HUES6 (cell line): ENCODE results near the gene STK32B.

Experiments used
- H3K27ac ChIP-seq: 2 replicates; pipeline ENCODE4 v1.7.0; 2013; ENCODE audit warnings: low read depth, mild to moderate bottlenecking, low read length, inconsistent platforms
- H3K27me3 ChIP-seq: 2 replicates; pipeline ENCODE4 v1.6.1; 2013; ENCODE audit warnings: low read length; ENCODE audit not compliant: control insufficient read depth, insufficient read depth
- H3K36me3 ChIP-seq: 2 replicates; pipeline ENCODE4 v1.6.1; 2013; ENCODE audit warnings: low read length; ENCODE audit not compliant: control insufficient read depth, insufficient read depth
- H3K4me1 ChIP-seq: 2 replicates; pipeline ENCODE4 v1.6.1; 2013; ENCODE audit warnings: low read length; ENCODE audit not compliant: control insufficient read depth, insufficient read depth
- H3K4me3 ChIP-seq: 2 replicates; pipeline ENCODE4 v1.5.1; 2013; ENCODE audit warnings: low read depth, low read length
- H3K9ac ChIP-seq: one replicate; pipeline ENCODE4 v1.6.1; 2013; ENCODE audit warnings: mild to moderate bottlenecking, low read length
- H3K9me3 ChIP-seq: 2 replicates; pipeline ENCODE4 v1.6.1; 2013; ENCODE audit warnings: low read depth, low read length; ENCODE audit not compliant: control insufficient read depth, insufficient read depth

STK32B gene

GRCh38 chr4:5458676-5459075, 407.4 kb downstream of the STK32B start:
- H3K9ac ChIP-seq: no peak overlapping the region
- H3K4me1 ChIP-seq: no peaks in the 10 kb centered on the region
- no peaks in the 10 kb centered on the region for H3K27me3 ChIP-seq
- no peak overlapping the region for H3K27ac ChIP-seq
- no peaks in the 10 kb centered on the region for H3K9me3 ChIP-seq
- H3K36me3 ChIP-seq: no peaks in the 10 kb centered on the region
- no peak overlapping the region for H3K4me3 ChIP-seq

DNA sequence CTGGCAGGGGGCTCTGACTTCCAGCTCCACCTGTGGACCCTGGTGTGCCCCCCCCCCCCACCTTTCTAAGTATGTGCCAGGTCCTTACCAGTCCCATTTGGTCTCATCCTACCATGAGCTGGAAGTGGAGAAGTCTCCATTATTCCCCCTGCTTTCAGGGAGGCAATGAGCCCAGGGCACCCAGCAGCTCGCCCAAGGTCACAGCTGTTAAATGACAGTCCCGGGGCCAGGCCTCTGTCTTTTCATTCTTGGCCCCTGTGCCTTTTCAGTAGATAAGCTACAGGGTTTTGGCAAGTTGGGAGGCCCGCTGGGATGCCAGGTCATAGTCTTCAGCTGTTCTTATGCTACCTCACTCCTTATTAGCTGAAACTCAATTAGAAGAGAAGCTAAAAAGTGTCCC, 408.0 kb downstream of the STK32B start:
- Histone ChIP-seq H3K27ac (no peak overlapping the region), H3K4me1 (no peaks in the 10 kb centered on the region), H3K9ac (no peak overlapping the region), H3K9me3 (no peaks in the 10 kb centered on the region), H3K4me3 (no peak overlapping the region), H3K36me3 (no peaks in the 10 kb centered on the region), H3K27me3 (no peaks in the 10 kb centered on the region)

GRCh38 chr4:5460106-5460801, 409.0 kb downstream of the STK32B start:
- Histone ChIP-seq H3K9me3 (no peaks in the 10 kb centered on the region), H3K27ac (no peak overlapping the region), H3K9ac (no peak overlapping the region), H3K27me3 (no peaks in the 10 kb centered on the region), H3K4me3 (no peak overlapping the region), H3K36me3 (no peaks in the 10 kb centered on the region), H3K4me1 (no peaks in the 10 kb centered on the region)

DNA sequence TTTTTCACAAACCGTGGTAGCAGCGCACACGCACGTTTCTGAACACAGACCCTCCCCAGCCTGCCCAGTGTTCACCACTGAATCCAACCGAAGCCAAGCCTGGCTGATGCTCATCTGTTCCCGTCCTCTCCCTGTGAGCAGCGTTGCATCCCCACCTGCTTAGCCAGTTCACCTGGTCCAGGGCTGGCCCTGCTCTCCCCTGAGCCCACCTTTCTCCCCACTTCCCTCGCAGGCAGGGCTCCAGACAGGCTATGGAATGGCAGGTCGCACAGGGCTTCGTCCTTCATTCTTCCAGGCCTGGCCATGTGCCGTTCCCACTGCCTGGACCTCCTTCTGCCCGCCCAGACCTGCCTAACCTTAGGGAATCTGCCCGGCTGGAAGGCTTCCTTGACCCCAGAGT, 410.2 kb downstream of the STK32B start:
- H3K9ac ChIP-seq: no peak overlapping the region
- no peaks in the 10 kb centered on the region for H3K36me3 ChIP-seq
- H3K27ac ChIP-seq: no peak overlapping the region
- no peaks in the 10 kb centered on the region for H3K4me1 ChIP-seq
- no peaks in the 10 kb centered on the region for H3K27me3 ChIP-seq
- H3K4me3 ChIP-seq: no peak overlapping the region
- H3K9me3 ChIP-seq: no peaks in the 10 kb centered on the region

DNA sequence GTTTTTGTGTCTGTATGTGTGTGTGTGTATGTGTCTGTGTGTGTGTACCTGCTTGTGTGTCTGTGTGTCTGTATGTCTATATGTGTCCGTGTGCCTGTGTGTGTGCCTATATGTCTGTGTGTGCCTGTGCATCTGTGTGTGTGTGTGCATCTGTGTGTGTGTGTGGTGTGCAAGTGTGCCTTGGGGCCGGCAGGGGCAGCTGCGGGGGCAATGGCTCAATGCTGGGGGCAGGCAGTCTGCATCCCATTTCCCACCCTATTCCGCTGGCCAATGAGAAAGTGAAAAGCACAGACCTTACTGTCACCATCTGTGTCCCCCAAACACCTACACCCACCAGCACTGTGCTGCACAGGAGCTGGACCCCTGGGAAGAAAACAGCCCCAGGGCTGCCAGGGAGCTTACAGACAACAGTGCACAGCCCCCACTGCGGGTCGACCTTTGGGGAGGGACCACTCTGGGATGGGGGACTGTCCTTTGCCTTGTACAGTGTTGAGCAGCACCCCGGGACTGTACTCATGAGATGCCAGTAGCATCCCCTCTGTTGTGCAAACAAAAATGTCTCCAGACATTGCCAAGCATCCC, 411.1 kb downstream of the STK32B start:
- Histone ChIP-seq H3K4me1 (no peaks in the 10 kb centered on the region), H3K36me3 (no peaks in the 10 kb centered on the region), H3K27me3 (no peaks in the 10 kb centered on the region), H3K4me3 (no peak overlapping the region), H3K9ac (no peak overlapping the region), H3K9me3 (no peaks in the 10 kb centered on the region), H3K27ac (no peak overlapping the region)

GRCh38 chr4:5462896-5463295, 411.6 kb downstream of the STK32B start:
- H3K27ac ChIP-seq: no peak overlapping the region
- H3K36me3 ChIP-seq: no peaks in the 10 kb centered on the region
- no peaks in the 10 kb centered on the region for H3K9me3 ChIP-seq
- no peak overlapping the region for H3K9ac ChIP-seq
- no peaks in the 10 kb centered on the region for H3K4me1 ChIP-seq
- no peaks in the 10 kb centered on the region for H3K27me3 ChIP-seq
- no peak overlapping the region for H3K4me3 ChIP-seq

DNA sequence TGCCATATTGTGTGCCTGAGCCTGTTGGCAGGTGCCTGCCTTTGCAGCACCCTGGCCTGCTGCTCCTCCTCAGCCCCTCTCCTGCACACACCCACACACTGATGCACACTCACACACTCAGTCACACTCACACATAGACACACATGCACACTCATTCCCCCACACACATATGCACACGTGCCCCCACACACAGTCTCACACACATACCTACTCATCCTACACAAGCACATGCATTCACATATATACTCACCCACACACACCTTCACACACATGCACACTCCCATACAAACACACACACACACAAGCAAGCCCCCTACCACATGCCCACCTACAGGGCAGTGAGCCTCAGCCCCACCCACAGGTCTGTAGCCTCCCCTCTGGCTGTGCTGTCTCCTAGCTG, 412.1 kb downstream of the STK32B start:
- no peaks in the 10 kb centered on the region for H3K27me3 ChIP-seq

DNA sequence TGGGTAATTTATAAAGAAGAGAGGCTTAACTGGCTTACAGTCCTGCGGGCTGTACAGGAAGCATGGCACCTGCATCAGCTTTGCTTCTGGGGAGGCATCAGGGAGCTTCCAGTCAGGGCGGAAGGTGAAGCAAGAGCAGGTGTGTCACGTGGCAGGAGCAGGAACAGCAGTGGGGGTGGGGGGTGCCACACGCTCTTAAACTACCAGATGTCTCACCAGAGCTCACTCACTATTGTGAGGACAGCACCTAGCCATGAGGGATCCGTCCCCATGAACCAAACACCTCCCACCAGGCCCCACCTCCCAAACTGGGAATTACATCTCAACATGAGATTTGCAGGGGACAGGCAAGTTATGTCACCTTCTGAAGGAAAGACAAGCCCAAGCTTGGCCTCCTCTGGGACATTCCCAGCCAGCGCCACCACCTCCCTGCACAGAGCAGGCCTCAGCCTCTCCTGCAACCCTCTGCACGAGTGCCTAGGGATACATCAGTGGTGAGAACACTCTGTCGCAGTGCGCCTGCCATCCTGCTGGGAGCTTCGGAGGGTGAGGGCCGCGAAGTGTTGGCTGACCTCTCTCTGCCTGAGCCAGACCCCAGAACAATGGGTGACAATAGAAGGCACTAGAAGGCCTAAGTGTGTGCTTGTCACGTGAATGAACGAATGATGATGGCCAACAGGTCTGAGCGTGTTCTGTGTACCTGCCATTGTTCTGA, 412.8 kb downstream of the STK32B start:
- Histone ChIP-seq H3K27ac (no peak overlapping the region), H3K4me3 (no peak overlapping the region), H3K4me1 (no peaks in the 10 kb centered on the region), H3K36me3 (no peaks in the 10 kb centered on the region), H3K9ac (no peak overlapping the region), H3K27me3 (no peaks in the 10 kb centered on the region), H3K9me3 (no peaks in the 10 kb centered on the region)

More for the DNA sequence above, 412.1 kb downstream of the STK32B start:
- Histone ChIP-seq H3K9ac (no peak overlapping the region), H3K4me1 (no peaks in the 10 kb centered on the region), H3K4me3 (no peak overlapping the region), H3K27ac (no peak overlapping the region), H3K9me3 (no peaks in the 10 kb centered on the region), H3K36me3 (no peaks in the 10 kb centered on the region)

DNA sequence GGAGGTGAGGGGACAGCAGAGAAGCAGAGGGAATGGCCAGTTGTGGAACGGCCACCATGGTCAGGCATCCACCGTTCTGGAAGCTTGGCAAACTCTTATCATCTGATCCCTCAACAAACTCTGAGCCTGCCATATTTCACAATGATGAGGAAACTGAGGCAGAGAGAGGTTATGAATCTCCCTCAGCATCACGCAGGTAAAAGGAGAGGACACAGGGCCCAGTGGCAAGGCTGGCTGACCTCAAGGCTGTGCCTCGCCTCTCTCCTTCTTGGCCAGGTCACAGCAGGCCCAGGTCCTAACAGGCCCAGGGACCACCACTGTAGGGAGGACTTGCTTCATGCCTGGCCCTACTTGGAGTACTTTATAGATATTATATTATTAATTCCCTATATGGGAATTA, 414.2 kb downstream of the STK32B start:
- Histone ChIP-seq H3K4me1 (no peaks in the 10 kb centered on the region), H3K27ac (no peak overlapping the region), H3K9me3 (no peaks in the 10 kb centered on the region), H3K27me3 (no peaks in the 10 kb centered on the region), H3K36me3 (no peaks in the 10 kb centered on the region), H3K4me3 (no peak overlapping the region), H3K9ac (no peak overlapping the region)

- Histone ChIP-seq H3K36me3 (no peaks in the 10 kb centered on the region), H3K27me3 (no peaks in the 10 kb centered on the region), H3K27ac (no peak overlapping the region), H3K4me1 (no peaks in the 10 kb centered on the region), H3K9me3 (no peaks in the 10 kb centered on the region), H3K9ac (no peak overlapping the region), H3K4me3 (no peak overlapping the region)
Measured at GRCh38 chr4:5465956-5466355, 414.7 kb downstream of the STK32B start.

- H3K4me3 ChIP-seq: no peak overlapping the region
- H3K27me3 ChIP-seq: no peaks in the 10 kb centered on the region
- no peaks in the 10 kb centered on the region for H3K36me3 ChIP-seq
- H3K4me1 ChIP-seq: no peaks in the 10 kb centered on the region
- no peaks in the 10 kb centered on the region for H3K9me3 ChIP-seq
- H3K27ac ChIP-seq: no peak overlapping the region
- H3K9ac ChIP-seq: no peak overlapping the region
Measured at GRCh38 chr4:5467111-5467510, 415.8 kb downstream of the STK32B start.
